ENCODE measurements around the gene ZNF778.

- TF ChIP-seq, protein P1, sequence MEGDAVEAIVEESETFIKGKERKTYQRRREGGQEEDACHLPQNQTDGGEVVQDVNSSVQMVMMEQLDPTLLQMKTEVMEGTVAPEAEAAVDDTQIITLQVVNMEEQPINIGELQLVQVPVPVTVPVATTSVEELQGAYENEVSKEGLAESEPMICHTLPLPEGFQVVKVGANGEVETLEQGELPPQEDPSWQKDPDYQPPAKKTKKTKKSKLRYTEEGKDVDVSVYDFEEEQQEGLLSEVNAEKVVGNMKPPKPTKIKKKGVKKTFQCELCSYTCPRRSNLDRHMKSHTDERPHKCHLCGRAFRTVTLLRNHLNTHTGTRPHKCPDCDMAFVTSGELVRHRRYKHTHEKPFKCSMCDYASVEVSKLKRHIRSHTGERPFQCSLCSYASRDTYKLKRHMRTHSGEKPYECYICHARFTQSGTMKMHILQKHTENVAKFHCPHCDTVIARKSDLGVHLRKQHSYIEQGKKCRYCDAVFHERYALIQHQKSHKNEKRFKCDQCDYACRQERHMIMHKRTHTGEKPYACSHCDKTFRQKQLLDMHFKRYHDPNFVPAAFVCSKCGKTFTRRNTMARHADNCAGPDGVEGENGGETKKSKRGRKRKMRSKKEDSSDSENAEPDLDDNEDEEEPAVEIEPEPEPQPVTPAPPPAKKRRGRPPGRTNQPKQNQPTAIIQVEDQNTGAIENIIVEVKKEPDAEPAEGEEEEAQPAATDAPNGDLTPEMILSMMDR (IDR thresholded peaks at IDR 0.05), result no peak
- TF ChIP-seq POLR2A (IDR thresholded peaks at IDR 0.05; ENCODE audit: low read length) (no peak), MYC (IDR thresholded peaks at IDR 0.05; ENCODE audit: borderline replicate concordance, low read length) (no peak), CBX2 (IDR thresholded peaks at IDR 0.05; ENCODE audit: borderline replicate concordance, low read depth) (no peak)
Observed at GRCh38 chr16:89199241-89200123, 18.0 kb upstream of the ZNF778 start.
